H1 (cell line): ENCODE measurements around the gene MYADM. TPM values are rescaled to one million over a fixed set of nuclear protein-coding genes. Genes with fewer than 3 reads are reported as not detected.

ENCODE experiments used
- CTBP2 ChIP-seq: IDR thresholded peaks from 2 replicates; pipeline ENCODE4 v1.7.0; 2011; ENCODE audit warnings: borderline replicate concordance, mild to moderate bottlenecking, moderate library complexity, mixed read lengths, low read length; ENCODE audit not compliant: insufficient read depth, insufficient read length
- CTCF ChIP-seq, 3 experiments: IDR thresholded peaks; 1 replicate in 2 of 3; 2 replicates in 1 of 3; pipeline versions ENCODE4 v1.5.1 to v1.6.1; 2011; ENCODE audit warnings: low read length in 3 of 3, mild to moderate bottlenecking in 3 of 3, inconsistent platforms in 2 of 3, low read depth in 1 of 3, moderate library complexity in 1 of 3; ENCODE audit not compliant: insufficient read depth in 1 of 3; ENCODE audit errors: control extremely low read depth in 1 of 3
- MAFK ChIP-seq: IDR thresholded peaks from 2 replicates; pipeline ENCODE4 v1.6.1; 2012; ENCODE audit warnings: low read depth, mild to moderate bottlenecking, improper control_type of control experiment, low read length
- MAX ChIP-seq: IDR thresholded peaks from 2 replicates; pipeline ENCODE4 v1.6.1; 2012; ENCODE audit warnings: inconsistent platforms
- RXRA ChIP-seq: IDR thresholded peaks from 2 replicates; pipeline ENCODE4 v1.6.1; 2011; ENCODE audit warnings: low read depth, mild to moderate bottlenecking, low read length, moderate library complexity; ENCODE audit not compliant: insufficient read depth
- SIN3A ChIP-seq, 2 experiments: IDR thresholded peaks in 1 of 2; conservative IDR thresholded peaks in 1 of 2; 2 replicates each; pipeline ENCODE4 v1.6.1; 2011 to 2012; ENCODE audit warnings: low read length in 2 of 2, improper control_type of control experiment in 1 of 2, low read depth in 1 of 2, mild to moderate bottlenecking in 1 of 2
- ZNF274 ChIP-seq: IDR thresholded peaks from 2 replicates; pipeline ENCODE4 v1.7.0; 2012; ENCODE audit warnings: low read length, borderline replicate concordance; ENCODE audit errors: extremely low read depth
- polyA plus RNA-seq, 7 experiments: library from polyadenylated mRNA; depleted of rRNA in 3 of 7; stranded (reverse) in 5 of 7; unstranded in 2 of 7; fragments of >200 nt in 5 of 7; fragments of 200-250 nt in 2 of 7; gene quantifications; 1 replicate in 5 of 7; 2 replicates in 1 of 7; 4 replicates in 1 of 7; pipeline versions ENCODE4 v1.2.1 to v1.2.3, GENCODE V29; 2011 to 2013; ENCODE audit warnings: missing spikeins in 2 of 7, mixed read lengths in 2 of 7
- total RNA-seq: library from RNA; stranded (reverse); fragmentation: NEBNext Ultra II Directional; extraction: Animal tissue kit (Norgen Biotek cat#: 25700); gene quantifications from 2 replicates; pipeline ENCODE4 v1.2.1, GENCODE V29; 2021

MYADM gene
- total and polyA plus RNA-seq, 2 of the 8 experiments (the other 6 are each of a cell fraction or from before 2014, with no cell fraction given) = 70.1 to 74.2 TPM

- TF ChIP-seq CTCF (IDR thresholded peaks at IDR 0.05; ENCODE audit: control extremely low read depth in 1 of 3, insufficient read depth in 1 of 3, low read depth in 1 of 3, low read length in 3 of 3) (no peak), CTBP2 (no peak), ZNF274 (no peak), MAX (no peak), SIN3A (conservative IDR thresholded peaks at IDR 0.05 in 1 of 2, IDR thresholded peaks at IDR 0.05 in 1 of 2; ENCODE audit: low read depth in 1 of 2, low read length in 2 of 2) (no peak), RXRA (no peak), MAFK (no peak)
Observed at GRCh38 chr19:53874606-53874990, 6.9 kb downstream of the MYADM start (continued).
